HG03045 (cell line): Measurements from ENCODE around the gene SERBP1.

Source experiments
- ATAC-seq: cut with Tn5 transposase; IDR thresholded peaks from one replicate; pipeline ENCODE4 v1.9.1; 2021; ENCODE audit warnings: mild to moderate bottlenecking, moderate library complexity; ENCODE audit not compliant: unreplicated experiment

The SERBP1 gene

DNA sequence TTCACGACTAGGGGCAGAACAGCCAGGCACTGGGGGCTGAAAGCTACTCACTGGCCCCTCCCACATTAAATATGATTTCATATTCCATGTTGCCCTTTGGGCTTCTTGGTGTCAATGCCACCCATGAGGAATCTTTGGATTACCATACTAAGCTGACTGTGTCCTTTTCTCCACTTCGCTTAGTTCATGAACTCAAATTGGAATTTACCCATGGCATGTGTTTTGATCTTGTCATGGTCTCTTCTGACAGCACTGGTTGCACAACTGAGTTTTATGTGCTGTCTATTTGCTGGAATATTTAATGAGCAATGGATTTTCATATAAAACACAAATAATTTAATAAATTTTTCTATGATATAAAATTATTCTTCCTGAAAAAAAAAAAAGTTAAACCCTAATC is 59.2 kb downstream of the SERBP1 start:
- ATAC-seq = no peak

DNA sequence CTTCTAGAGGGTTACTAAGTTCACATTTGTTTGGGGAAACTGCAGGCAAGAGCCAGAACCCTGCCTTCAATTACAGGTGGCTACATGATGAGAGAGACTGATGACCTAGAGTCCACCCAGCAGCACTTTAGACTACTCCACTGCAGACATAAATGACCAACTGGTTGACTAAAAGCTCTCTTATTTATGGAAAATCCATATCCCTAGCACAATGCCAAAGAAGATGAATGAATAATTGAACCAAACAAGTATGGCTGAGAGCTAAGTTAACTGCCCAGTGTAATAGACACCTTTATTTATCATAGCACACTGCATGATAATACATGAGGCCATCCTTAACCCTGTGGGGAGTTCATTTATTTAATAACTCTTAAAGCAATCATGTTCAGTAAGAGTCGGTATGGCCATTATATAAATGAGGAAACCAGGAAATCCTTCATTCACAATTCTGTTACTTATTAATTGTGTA is 62.1 kb downstream of the SERBP1 start:
- ATAC-seq = no peak

GRCh38 chr1:67367370-67368045 is 62.7 kb downstream of the SERBP1 start:
- ATAC-seq = no peak

GRCh38 chr1:67361641-67362040 is 68.6 kb downstream of the SERBP1 start:
- no peak for ATAC-seq

GRCh38 chr1:67359592-67359991 is 70.6 kb downstream of the SERBP1 start:
- ATAC-seq = no peak
